A549 (cell line): ENCODE results near the gene RNASEH1. TPM values are rescaled to one million over a fixed set of nuclear protein-coding genes. Genes with fewer than 3 reads are reported as not detected.

Source experiments
- ATAC-seq, 2 experiments: fragments of 200-7000 bp in 1 of 2; fragments of >200 bp in 1 of 2; cut with Nextera tagmentation in 1 of 2; cut with Tn5 transposase in 1 of 2; 3 replicates each; pipeline versions ENCODE4 v1.8.0 to v1.9.1; 2018 to 2020; ENCODE audit warnings: mild to moderate bottlenecking in 1 of 2, moderate library complexity in 1 of 2
- CTCF ChIA-PET: fragments of 300-600 bp; sonication (Branson Sonifier 250); formaldehyde crosslinking; extraction: SDS; loops from one replicate; lab custom pipeline; 2021; ENCODE audit warnings: antibody characterized with exemption, inconsistent platforms; lab: Yijun Ruan, JAX
- POLR2A ChIA-PET: fragments of 350-600 bp; formaldehyde crosslinking; extraction: SDS; loops from one replicate; lab custom pipeline; 2021; ENCODE audit warnings: antibody characterized with exemption, inconsistent platforms; lab: Yijun Ruan, JAX
- DNase-seq, 2 experiments: peaks; one replicate each; pipeline versions ENCODE4 v3.0.0 to v3.0.0-alpha.2; 2011 to 2016; ENCODE audit warnings: low read depth in 1 of 2, low spot score in 1 of 2
- FAIRE-seq: peaks from 2 replicates; lab custom pipeline; 2011; peaks lifted over from hg19 to GRCh38; lab: Jason Lieb, UNC
- H3K27ac ChIP-seq, 2 experiments: fragments of >200 bp; sonication (Bioruptor Twin); formaldehyde crosslinking; 3 replicates each; pipeline ENCODE4 v1.5.1; 2016 to 2017
- H3K4me1 ChIP-seq: fragments of >200 bp; sonication (Bioruptor Twin); formaldehyde crosslinking; 3 replicates; pipeline ENCODE4 v1.6.1; 2016
- H3K4me2 ChIP-seq: fragments of >200 bp; sonication (Bioruptor Twin); formaldehyde crosslinking; 3 replicates; pipeline ENCODE4 v1.6.1; 2016
- H3K4me3 ChIP-seq: fragments of >200 bp; sonication (Bioruptor Twin); formaldehyde crosslinking; 3 replicates; pipeline ENCODE4 v1.5.1; 2016
- H3K9me3 ChIP-seq: fragments of >200 bp; sonication (Bioruptor Twin); formaldehyde crosslinking; 3 replicates; pipeline ENCODE4 v1.6.1; 2016
- ELK1 ChIP-seq: fragments of 150-350 bp; IDR thresholded peaks from 2 replicates; pipeline ENCODE4 v1.6.1; 2014; ENCODE audit warnings: low read depth, mild to moderate bottlenecking, low read length
- ESRRA ChIP-seq: fragments of 150-350 bp; IDR thresholded peaks from 2 replicates; pipeline ENCODE4 v1.6.1; 2014; ENCODE audit warnings: mild to moderate bottlenecking, low read length, borderline replicate concordance
- HOXA7 ChIP-seq: fragments of 250-450 bp; sonication (Bioruptor Pico); IDR thresholded peaks from 2 replicates; pipeline ENCODE4 v1.5.0; 2020; ENCODE audit warnings: mild to moderate bottlenecking, moderate library complexity
- HOXB5 ChIP-seq: fragments of 250-450 bp; sonication (Bioruptor Pico); IDR thresholded peaks from 2 replicates; pipeline ENCODE4 v1.5.0; 2020; ENCODE audit warnings: mild to moderate bottlenecking, moderate library complexity
- KDM5A ChIP-seq: fragments of 200-600 bp; sonication (generic); IDR thresholded peaks from 2 replicates; pipeline ENCODE4 v1.6.1; 2016; ENCODE audit warnings: antibody characterized with exemption, mild to moderate bottlenecking
- NR3C1 ChIP-seq: fragments of >200 bp; sonication (Bioruptor Twin); formaldehyde crosslinking; IDR thresholded peaks from 3 replicates; pipeline ENCODE4 v1.6.1; 2017
- PBX3 ChIP-seq: IDR thresholded peaks from 2 replicates; pipeline ENCODE4 v1.6.1; 2012
- RARB ChIP-seq: fragments of 250-450 bp; sonication (Bioruptor Pico); IDR thresholded peaks from 2 replicates; pipeline ENCODE4 v1.8.0; 2021; ENCODE audit warnings: mild to moderate bottlenecking, moderate library complexity
- RFX5 ChIP-seq: fragments of 450-650 bp; IDR thresholded peaks from 2 replicates; pipeline ENCODE4 v1.7.1; 2014; ENCODE audit warnings: antibody characterized with exemption, mild to moderate bottlenecking, moderate library complexity
- RNF2 ChIP-seq: fragments of 200-600 bp; sonication (generic); IDR thresholded peaks from 2 replicates; pipeline ENCODE4 v1.6.1; 2016; ENCODE audit warnings: low read depth, mild to moderate bottlenecking, antibody characterized with exemption, moderate library complexity, borderline replicate concordance
- SREBF2 ChIP-seq: fragments of 450-650 bp; IDR thresholded peaks from 2 replicates; pipeline ENCODE4 v1.6.1; 2014; ENCODE audit warnings: mild to moderate bottlenecking, moderate library complexity
- TP53 ChIP-seq: fragments of 250-450 bp; sonication (Bioruptor Pico); IDR thresholded peaks from 2 replicates; pipeline ENCODE4 v1.5.0; 2021; ENCODE audit warnings: mild to moderate bottlenecking, moderate library complexity
- ZSCAN20 ChIP-seq: fragments of 250-450 bp; sonication (Bioruptor Pico); IDR thresholded peaks from 2 replicates; pipeline ENCODE4 v1.8.0; 2022; ENCODE audit warnings: mild to moderate bottlenecking, moderate library complexity
- WGBS: methylation state at CpG from one replicate; pipeline ENCODE4 v1.1.6; 2017; ENCODE audit errors: missing lambda C conversion rate; 5-methylcytosine and 5-hydroxymethylcytosine counted together
- polyA plus RNA-seq, 4 experiments: library from polyadenylated mRNA; depleted of rRNA in 3 of 4; stranded (reverse); fragments of >200 nt; fragmentation: RNase III in 1 of 4; extraction: RNeasy Plus Mini Kit Qiagen cat#74134 plus additional on column Dnase treatment in 1 of 4; gene quantifications; 2 replicates in 3 of 4; 3 replicates in 1 of 4; pipeline ENCODE4 v1.2.3, GENCODE V29; 2011 to 2017
- TF ChIP-seq, protein P1 (sequence below): fragments of 200-600 bp; sonication (generic); IDR thresholded peaks from 2 replicates; pipeline ENCODE4 v1.6.1; 2016; ENCODE audit warnings: antibody characterized with exemption, mild to moderate bottlenecking, moderate library complexity
- TF ChIP-seq, protein P2 (sequence below): fragments of 250-450 bp; sonication (Bioruptor Pico); IDR thresholded peaks from 2 replicates; pipeline ENCODE4 v1.5.0; 2020; ENCODE audit warnings: low read depth, mild to moderate bottlenecking, moderate library complexity
- TF ChIP-seq, protein P3 (sequence below): fragments of 250-450 bp; sonication (Bioruptor Pico); IDR thresholded peaks from 2 replicates; pipeline ENCODE4 v1.5.0; 2021; ENCODE audit warnings: mild to moderate bottlenecking, moderate library complexity, borderline replicate concordance
- TF ChIP-seq, protein P4 (sequence below): fragments of >200 bp; sonication (Bioruptor Twin); formaldehyde crosslinking; IDR thresholded peaks from 3 replicates; pipeline ENCODE4 v1.5.1; 2016
- TF ChIP-seq, protein P5 (sequence below): fragments of >200 bp; sonication (Bioruptor Twin); formaldehyde crosslinking; IDR thresholded peaks from 3 replicates; pipeline ENCODE4 v1.6.1; 2016
- TF ChIP-seq, protein P6 (sequence below): IDR thresholded peaks from 2 replicates; pipeline ENCODE4 v1.6.1; 2012

The RNASEH1 gene
- polyA plus RNA-seq, 2 of the 4 experiments (the other 2 are of a cell fraction), result 54.3 to 55.3 TPM

- no peak for FAIRE-seq
- no peak for DNase-seq
- ATAC-seq, result no peak
- ChIA-PET POLR2A (no interaction called here), CTCF (interaction anchor here (1.1 to 3.4 kb wide), 4 partner anchors 10 to 119 kb away, joined by 4 to 25 read pairs (median 6); partner anchors contain the start of gene RNASEH1)
- Histone ChIP-seq H3K4me2 (no peak overlapping the region), H3K9me3 (no peaks in the 10 kb centered on the region), H3K4me1 (peaks cover 18% of the 10 kb centered on the region), H3K27ac (no peak overlapping the region)
- 96% methylated on average over 24 of the region's 24 CpGs for WGBS
- TF ChIP-seq ZSCAN20 (CRISPR knock-in tag) (no peak), ELK1 (no peak), HOXA7 (no peak), ESRRA (no peak), TP53 (CRISPR knock-in tag) (no peak), HOXB5 (CRISPR knock-in tag) (no peak), RARB (no peak), PBX3 (no peak), SREBF2 (no peak), RNF2 (no peak), RFX5 (no peak), NR3C1 (no peak), KDM5A (no peak)
- TF ChIP-seq, protein P1, sequence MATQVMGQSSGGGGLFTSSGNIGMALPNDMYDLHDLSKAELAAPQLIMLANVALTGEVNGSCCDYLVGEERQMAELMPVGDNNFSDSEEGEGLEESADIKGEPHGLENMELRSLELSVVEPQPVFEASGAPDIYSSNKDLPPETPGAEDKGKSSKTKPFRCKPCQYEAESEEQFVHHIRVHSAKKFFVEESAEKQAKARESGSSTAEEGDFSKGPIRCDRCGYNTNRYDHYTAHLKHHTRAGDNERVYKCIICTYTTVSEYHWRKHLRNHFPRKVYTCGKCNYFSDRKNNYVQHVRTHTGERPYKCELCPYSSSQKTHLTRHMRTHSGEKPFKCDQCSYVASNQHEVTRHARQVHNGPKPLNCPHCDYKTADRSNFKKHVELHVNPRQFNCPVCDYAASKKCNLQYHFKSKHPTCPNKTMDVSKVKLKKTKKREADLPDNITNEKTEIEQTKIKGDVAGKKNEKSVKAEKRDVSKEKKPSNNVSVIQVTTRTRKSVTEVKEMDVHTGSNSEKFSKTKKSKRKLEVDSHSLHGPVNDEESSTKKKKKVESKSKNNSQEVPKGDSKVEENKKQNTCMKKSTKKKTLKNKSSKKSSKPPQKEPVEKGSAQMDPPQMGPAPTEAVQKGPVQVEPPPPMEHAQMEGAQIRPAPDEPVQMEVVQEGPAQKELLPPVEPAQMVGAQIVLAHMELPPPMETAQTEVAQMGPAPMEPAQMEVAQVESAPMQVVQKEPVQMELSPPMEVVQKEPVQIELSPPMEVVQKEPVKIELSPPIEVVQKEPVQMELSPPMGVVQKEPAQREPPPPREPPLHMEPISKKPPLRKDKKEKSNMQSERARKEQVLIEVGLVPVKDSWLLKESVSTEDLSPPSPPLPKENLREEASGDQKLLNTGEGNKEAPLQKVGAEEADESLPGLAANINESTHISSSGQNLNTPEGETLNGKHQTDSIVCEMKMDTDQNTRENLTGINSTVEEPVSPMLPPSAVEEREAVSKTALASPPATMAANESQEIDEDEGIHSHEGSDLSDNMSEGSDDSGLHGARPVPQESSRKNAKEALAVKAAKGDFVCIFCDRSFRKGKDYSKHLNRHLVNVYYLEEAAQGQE, result no peak
- TF ChIP-seq, protein P2, sequence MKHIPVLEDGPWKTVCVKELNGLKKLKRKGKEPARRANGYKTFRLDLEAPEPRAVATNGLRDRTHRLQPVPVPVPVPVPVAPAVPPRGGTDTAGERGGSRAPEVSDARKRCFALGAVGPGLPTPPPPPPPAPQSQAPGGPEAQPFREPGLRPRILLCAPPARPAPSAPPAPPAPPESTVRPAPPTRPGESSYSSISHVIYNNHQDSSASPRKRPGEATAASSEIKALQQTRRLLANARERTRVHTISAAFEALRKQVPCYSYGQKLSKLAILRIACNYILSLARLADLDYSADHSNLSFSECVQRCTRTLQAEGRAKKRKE (CRISPR knock-in tag), result no peak
- TF ChIP-seq, protein P3, sequence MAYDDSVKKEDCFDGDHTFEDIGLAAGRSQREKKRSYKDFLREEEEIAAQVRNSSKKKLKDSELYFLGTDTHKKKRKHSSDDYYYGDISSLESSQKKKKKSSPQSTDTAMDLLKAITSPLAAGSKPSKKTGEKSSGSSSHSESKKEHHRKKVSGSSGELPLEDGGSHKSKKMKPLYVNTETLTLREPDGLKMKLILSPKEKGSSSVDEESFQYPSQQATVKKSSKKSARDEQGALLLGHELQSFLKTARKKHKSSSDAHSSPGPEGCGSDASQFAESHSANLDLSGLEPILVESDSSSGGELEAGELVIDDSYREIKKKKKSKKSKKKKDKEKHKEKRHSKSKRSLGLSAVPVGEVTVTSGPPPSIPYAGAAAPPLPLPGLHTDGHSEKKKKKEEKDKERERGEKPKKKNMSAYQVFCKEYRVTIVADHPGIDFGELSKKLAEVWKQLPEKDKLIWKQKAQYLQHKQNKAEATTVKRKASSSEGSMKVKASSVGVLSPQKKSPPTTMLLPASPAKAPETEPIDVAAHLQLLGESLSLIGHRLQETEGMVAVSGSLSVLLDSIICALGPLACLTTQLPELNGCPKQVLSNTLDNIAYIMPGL (CRISPR knock-in tag), result no peak
- TF ChIP-seq, protein P4, sequence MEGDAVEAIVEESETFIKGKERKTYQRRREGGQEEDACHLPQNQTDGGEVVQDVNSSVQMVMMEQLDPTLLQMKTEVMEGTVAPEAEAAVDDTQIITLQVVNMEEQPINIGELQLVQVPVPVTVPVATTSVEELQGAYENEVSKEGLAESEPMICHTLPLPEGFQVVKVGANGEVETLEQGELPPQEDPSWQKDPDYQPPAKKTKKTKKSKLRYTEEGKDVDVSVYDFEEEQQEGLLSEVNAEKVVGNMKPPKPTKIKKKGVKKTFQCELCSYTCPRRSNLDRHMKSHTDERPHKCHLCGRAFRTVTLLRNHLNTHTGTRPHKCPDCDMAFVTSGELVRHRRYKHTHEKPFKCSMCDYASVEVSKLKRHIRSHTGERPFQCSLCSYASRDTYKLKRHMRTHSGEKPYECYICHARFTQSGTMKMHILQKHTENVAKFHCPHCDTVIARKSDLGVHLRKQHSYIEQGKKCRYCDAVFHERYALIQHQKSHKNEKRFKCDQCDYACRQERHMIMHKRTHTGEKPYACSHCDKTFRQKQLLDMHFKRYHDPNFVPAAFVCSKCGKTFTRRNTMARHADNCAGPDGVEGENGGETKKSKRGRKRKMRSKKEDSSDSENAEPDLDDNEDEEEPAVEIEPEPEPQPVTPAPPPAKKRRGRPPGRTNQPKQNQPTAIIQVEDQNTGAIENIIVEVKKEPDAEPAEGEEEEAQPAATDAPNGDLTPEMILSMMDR, result no peak
- TF ChIP-seq, protein P5, sequence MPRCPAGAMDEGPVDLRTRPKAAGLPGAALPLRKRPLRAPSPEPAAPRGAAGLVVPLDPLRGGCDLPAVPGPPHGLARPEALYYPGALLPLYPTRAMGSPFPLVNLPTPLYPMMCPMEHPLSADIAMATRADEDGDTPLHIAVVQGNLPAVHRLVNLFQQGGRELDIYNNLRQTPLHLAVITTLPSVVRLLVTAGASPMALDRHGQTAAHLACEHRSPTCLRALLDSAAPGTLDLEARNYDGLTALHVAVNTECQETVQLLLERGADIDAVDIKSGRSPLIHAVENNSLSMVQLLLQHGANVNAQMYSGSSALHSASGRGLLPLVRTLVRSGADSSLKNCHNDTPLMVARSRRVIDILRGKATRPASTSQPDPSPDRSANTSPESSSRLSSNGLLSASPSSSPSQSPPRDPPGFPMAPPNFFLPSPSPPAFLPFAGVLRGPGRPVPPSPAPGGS, result no peak
- TF ChIP-seq, protein P6, sequence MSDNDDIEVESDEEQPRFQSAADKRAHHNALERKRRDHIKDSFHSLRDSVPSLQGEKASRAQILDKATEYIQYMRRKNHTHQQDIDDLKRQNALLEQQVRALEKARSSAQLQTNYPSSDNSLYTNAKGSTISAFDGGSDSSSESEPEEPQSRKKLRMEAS, result no peak
- TF ChIP-seq, all 56 proteins: peak for 0
- no peak overlapping the region for H3K4me3 ChIP-seq
Measured at GRCh38 chr2:3534251-3534814, 23.8 kb downstream of the RNASEH1 start.
